ENCODE results near the gene RTN4IP1. TPM values are rescaled to one million over a fixed set of nuclear protein-coding genes. Genes with fewer than 3 reads are reported as not detected.

Gene RTN4IP1
- polyA plus RNA-seq, 1 donor from 2014 or later: 8.5 TPM

DNA sequence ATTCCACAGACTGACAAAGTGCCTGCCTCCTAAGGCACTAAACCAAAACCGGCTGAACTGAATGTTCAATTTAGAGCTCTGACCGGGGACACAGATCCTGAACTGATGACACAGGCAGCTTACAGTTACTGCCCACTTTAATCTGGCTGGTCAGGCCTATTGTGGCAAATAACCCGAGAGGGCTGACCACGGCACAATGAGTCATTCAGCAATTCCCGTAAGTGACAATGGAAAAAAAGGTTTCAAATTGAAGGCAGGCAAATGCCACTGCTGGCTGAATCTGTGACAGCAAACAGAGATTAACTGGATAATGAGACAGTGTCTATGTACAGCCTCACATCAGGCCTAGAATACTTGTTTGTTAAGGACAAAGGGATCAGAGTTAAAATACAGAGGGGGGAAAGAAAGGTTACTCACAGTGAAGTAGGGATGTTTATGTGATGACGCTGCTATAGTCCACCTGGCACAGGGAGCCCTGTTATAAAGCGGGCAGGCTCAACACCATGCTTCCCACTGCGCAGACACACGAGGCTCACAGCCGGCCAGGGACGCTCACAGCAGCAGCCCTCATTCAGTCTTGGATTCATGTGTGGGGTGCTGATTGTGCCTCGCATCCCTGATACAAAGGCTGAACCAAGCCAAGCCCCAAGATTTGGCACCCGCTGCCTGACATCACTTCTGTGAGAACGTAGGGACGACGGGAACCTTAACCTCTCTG is 54.4 kb downstream of the RTN4IP1 start:
- H3K9ac ChIP-seq (ENCODE audit: low read length): no peak overlapping the region
- no peaks in the 10 kb centered on the region for H3K9me2 ChIP-seq (ENCODE audit: insufficient read depth, low read length)
- H3F3A ChIP-seq (ENCODE audit: insufficient read depth, low read length, poor library complexity, severe bottlenecking): no peaks in the 10 kb centered on the region
- H3K36me3 ChIP-seq (ENCODE audit: insufficient read depth, low read length): no peaks in the 10 kb centered on the region
- no peak overlapping the region for H3K4me2 ChIP-seq (ENCODE audit: low read length)
- H3K27me3 ChIP-seq (ENCODE audit: insufficient read depth, low read depth, low read length): no peaks in the 10 kb centered on the region
- H3K27ac ChIP-seq (ENCODE audit: low read length): no peak overlapping the region
- TF ChIP-seq POLR2AphosphoS5 (IDR thresholded peaks at IDR 0.05) (peak; percentile 27), EZH2 (IDR thresholded peaks at IDR 0.05; ENCODE audit: borderline replicate concordance, insufficient read depth, low read length, poor library complexity, severe bottlenecking) (no peak)
- no peaks in the 10 kb centered on the region for H3K9me3 ChIP-seq (ENCODE audit: low read length)
- H2AFZ ChIP-seq (ENCODE audit: low read depth, low read length): no peak overlapping the region
- no peak overlapping the region for H3K4me3 ChIP-seq (ENCODE audit: low read length)
- H4K20me1 ChIP-seq (ENCODE audit: insufficient read depth): no peaks in the 10 kb centered on the region
- no peaks in the 10 kb centered on the region for H3K79me2 ChIP-seq (replicated peaks; ENCODE audit: insufficient read depth, low read length)

DNA sequence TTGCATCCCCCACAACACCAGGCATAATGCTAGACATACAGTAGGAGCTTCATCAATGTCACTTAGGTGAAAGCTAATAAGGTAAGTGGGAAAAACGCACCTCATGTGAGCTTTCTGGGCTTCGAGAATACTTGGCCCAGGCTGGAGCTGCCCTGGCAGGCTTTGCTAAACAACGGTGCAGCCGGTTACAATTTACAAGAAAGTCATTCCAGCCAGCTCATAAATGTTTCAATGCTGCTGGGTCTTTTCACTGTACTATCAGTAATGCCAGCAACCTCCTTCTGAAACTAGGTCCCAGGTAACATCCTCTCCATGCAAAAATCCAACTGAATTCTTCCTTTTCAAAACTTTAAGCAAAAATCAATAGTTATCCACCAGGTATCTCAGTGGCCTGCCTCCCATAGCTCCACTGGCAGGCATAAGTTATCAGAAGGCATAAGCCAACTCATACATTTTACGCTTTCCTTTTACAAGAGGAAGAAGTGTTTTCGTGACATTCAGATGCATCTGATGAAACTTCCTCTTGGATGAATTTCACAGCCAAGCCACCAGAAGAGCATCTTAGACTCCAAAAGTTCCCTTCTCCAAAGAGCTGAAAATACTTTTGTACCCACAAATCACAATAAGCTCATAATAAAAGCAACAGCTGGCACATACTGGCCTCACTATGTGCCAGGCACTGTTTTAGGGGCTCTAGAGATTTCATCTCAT is 56.3 kb downstream of the RTN4IP1 start:
- Histone ChIP-seq H4K20me1 (ENCODE audit: insufficient read depth) (no peaks in the 10 kb centered on the region), H3K27me3 (ENCODE audit: insufficient read depth, low read depth, low read length) (no peaks in the 10 kb centered on the region), H3K36me3 (ENCODE audit: insufficient read depth, low read length) (no peaks in the 10 kb centered on the region), H3K9me3 (ENCODE audit: low read length) (no peaks in the 10 kb centered on the region), H3K9me2 (ENCODE audit: insufficient read depth, low read length) (no peaks in the 10 kb centered on the region), H2AFZ (ENCODE audit: low read depth, low read length) (no peak overlapping the region), H3K4me2 (ENCODE audit: low read length) (no peak overlapping the region), H3K9ac (ENCODE audit: low read length) (no peak overlapping the region), H3F3A (ENCODE audit: insufficient read depth, low read length, poor library complexity, severe bottlenecking) (no peaks in the 10 kb centered on the region), H3K79me2 (replicated peaks; ENCODE audit: insufficient read depth, low read length) (no peaks in the 10 kb centered on the region), H3K4me3 (ENCODE audit: low read length) (no peak overlapping the region), H3K27ac (ENCODE audit: low read length) (no peak overlapping the region)
- no peak for TF ChIP-seq RAD21 (conservative IDR thresholded peaks at IDR 0.05)
- TF ChIP-seq, protein P1, sequence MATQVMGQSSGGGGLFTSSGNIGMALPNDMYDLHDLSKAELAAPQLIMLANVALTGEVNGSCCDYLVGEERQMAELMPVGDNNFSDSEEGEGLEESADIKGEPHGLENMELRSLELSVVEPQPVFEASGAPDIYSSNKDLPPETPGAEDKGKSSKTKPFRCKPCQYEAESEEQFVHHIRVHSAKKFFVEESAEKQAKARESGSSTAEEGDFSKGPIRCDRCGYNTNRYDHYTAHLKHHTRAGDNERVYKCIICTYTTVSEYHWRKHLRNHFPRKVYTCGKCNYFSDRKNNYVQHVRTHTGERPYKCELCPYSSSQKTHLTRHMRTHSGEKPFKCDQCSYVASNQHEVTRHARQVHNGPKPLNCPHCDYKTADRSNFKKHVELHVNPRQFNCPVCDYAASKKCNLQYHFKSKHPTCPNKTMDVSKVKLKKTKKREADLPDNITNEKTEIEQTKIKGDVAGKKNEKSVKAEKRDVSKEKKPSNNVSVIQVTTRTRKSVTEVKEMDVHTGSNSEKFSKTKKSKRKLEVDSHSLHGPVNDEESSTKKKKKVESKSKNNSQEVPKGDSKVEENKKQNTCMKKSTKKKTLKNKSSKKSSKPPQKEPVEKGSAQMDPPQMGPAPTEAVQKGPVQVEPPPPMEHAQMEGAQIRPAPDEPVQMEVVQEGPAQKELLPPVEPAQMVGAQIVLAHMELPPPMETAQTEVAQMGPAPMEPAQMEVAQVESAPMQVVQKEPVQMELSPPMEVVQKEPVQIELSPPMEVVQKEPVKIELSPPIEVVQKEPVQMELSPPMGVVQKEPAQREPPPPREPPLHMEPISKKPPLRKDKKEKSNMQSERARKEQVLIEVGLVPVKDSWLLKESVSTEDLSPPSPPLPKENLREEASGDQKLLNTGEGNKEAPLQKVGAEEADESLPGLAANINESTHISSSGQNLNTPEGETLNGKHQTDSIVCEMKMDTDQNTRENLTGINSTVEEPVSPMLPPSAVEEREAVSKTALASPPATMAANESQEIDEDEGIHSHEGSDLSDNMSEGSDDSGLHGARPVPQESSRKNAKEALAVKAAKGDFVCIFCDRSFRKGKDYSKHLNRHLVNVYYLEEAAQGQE (IDR thresholded peaks at IDR 0.05; ENCODE audit: borderline replicate concordance): no peak
- TF ChIP-seq, protein P2, sequence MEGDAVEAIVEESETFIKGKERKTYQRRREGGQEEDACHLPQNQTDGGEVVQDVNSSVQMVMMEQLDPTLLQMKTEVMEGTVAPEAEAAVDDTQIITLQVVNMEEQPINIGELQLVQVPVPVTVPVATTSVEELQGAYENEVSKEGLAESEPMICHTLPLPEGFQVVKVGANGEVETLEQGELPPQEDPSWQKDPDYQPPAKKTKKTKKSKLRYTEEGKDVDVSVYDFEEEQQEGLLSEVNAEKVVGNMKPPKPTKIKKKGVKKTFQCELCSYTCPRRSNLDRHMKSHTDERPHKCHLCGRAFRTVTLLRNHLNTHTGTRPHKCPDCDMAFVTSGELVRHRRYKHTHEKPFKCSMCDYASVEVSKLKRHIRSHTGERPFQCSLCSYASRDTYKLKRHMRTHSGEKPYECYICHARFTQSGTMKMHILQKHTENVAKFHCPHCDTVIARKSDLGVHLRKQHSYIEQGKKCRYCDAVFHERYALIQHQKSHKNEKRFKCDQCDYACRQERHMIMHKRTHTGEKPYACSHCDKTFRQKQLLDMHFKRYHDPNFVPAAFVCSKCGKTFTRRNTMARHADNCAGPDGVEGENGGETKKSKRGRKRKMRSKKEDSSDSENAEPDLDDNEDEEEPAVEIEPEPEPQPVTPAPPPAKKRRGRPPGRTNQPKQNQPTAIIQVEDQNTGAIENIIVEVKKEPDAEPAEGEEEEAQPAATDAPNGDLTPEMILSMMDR (IDR thresholded peaks at IDR 0.05; ENCODE audit: poor library complexity, severe bottlenecking): no peak
- no peak for TF ChIP-seq POLR2AphosphoS5 (IDR thresholded peaks at IDR 0.05)
- no peak for TF ChIP-seq MXI1 (conservative IDR thresholded peaks at IDR 0.05; ENCODE audit: poor library complexity, severe bottlenecking)
- TF ChIP-seq EZH2 (IDR thresholded peaks at IDR 0.05; ENCODE audit: borderline replicate concordance, insufficient read depth, low read length, poor library complexity, severe bottlenecking): no peak
- TF ChIP-seq SMC3 (conservative IDR thresholded peaks at IDR 0.05; ENCODE audit: poor library complexity): no peak
- no peak for TF ChIP-seq EP300 (conservative IDR thresholded peaks at IDR 0.05; ENCODE audit: poor library complexity, severe bottlenecking)
- TF ChIP-seq TAF1 (IDR thresholded peaks at IDR 0.05; ENCODE audit: low read depth): no peak
